ENCODE measurements around the gene OLFM2. TPM values are rescaled to one million over a fixed set of nuclear protein-coding genes. Genes with fewer than 3 reads are reported as not detected.
A peak's percentile ranks its signal among the peaks of the same experiment; 100 is the strongest.

Gene OLFM2
- total RNA-seq (2021) (106 and 115 TPM in 2 replicates), Bru-seq, nascent RNA (percentile 74 among the genes with signal in this experiment), BruChase-seq, experiment 1, labeled RNA remaining after a 2-hour chase (percentile 85 among the genes with signal in this experiment), BruChase-seq, experiment 2, labeled RNA remaining after a 6-hour chase (percentile 95 among the genes with signal in this experiment)
- long read RNA-seq, transcript OLFM2-205 (6 exons, 1,226 nt), result minor isoform, 19 of 193 reads
- long read RNA-seq, transcript OLFM2-201 (6 exons, 2,019 nt), result major isoform, 149 of 193 reads
- long read RNA-seq, partial matches to known transcripts, result 7 of 193 reads
- long read RNA-seq, other reads (novel, unspliced or antisense), result 18 of 193 reads

- ChIA-PET CTCF (interaction anchor here (0.5 to 0.6 kb wide), 3 partner anchors 64 to 1423 kb away, joined by 3 to 6 read pairs (median 4); partner anchors contain the start of gene ZNF414), POLR2A (ENCODE audit: low non-redundant PET) (interaction anchor here (0.6 kb wide), 1 partner anchor 225 kb away, joined by 3 read pairs; no protein-coding TSS in a partner anchor)
- H3K36me3 ChIP-seq (ENCODE audit: insufficient read depth, low read length, poor library complexity, severe bottlenecking), result no peaks in the 10 kb centered on the region
- peak within 1 kb of the TSS; percentile 76 for H3K4me3 ChIP-seq (ENCODE audit: low read depth, low read length, poor library complexity, severe bottlenecking)
- intact Hi-C loops (cut with micrococcal nuclease; ENCODE audit: unreplicated experiment), result no loop called here
- TF ChIP-seq EZH2 (IDR thresholded peaks at IDR 0.05; ENCODE audit: borderline replicate concordance, low read depth, low read length, poor library complexity, severe bottlenecking) (no peak), CTCF (conservative IDR thresholded peaks at IDR 0.05; ENCODE audit: low read depth, low read length) (no peak)
- DNase-seq (ENCODE audit: low spot score), result peak; percentile 80
- H3K27me3 ChIP-seq (replicated peaks; ENCODE audit: insufficient read depth, low read depth, low read length, poor library complexity), result no peaks in the 10 kb centered on the region
- peaks cover 15% of the 10 kb centered on the region for H3K4me1 ChIP-seq (ENCODE audit: insufficient read depth, low read length, poor library complexity, severe bottlenecking)
- H3K9me3 ChIP-seq (ENCODE audit: low read depth, low read length, poor library complexity, severe bottlenecking), result no peaks in the 10 kb centered on the region
- BruUV-seq (replicated peaks), result no TSS peak
- peak within 1 kb of the TSS; percentile 71 for H3K27ac ChIP-seq (ENCODE audit: low read depth, low read length, poor library complexity, severe bottlenecking)
These were observed at the start of gene OLFM2 for GRCh38 chr19:9936326-9937000. TSS of gene OLFM2 (minus strand) at chr19:9936515. CDS start at chr19:9936366, 149 bp downstream.

GRCh38 chr19:9981406-9982260 lies 45.3 kb upstream of the OLFM2 start:
- no peaks in the 10 kb centered on the region for H3K27me3 ChIP-seq (replicated peaks; ENCODE audit: insufficient read depth, low read depth, low read length, poor library complexity)
- TF ChIP-seq EZH2 (IDR thresholded peaks at IDR 0.05; ENCODE audit: borderline replicate concordance, low read depth, low read length, poor library complexity, severe bottlenecking) (no peak), CTCF (conservative IDR thresholded peaks at IDR 0.05; ENCODE audit: low read depth, low read length) (no peak)
- H3K4me3 ChIP-seq (ENCODE audit: low read depth, low read length, poor library complexity, severe bottlenecking), result no peak overlapping the region
- BruUV-seq (replicated peaks), result no TSS peak
- CTCF ChIA-PET, result no interaction called here
- intact Hi-C loops (cut with micrococcal nuclease; ENCODE audit: unreplicated experiment), result no loop called here
- POLR2A ChIA-PET (ENCODE audit: low non-redundant PET), result no interaction called here
- no peaks in the 10 kb centered on the region for H3K9me3 ChIP-seq (ENCODE audit: low read depth, low read length, poor library complexity, severe bottlenecking)
- H3K36me3 ChIP-seq (ENCODE audit: insufficient read depth, low read length, poor library complexity, severe bottlenecking), result no peaks in the 10 kb centered on the region
- peak; percentile 75 for DNase-seq (ENCODE audit: low spot score)
- no peaks in the 10 kb centered on the region for H3K4me1 ChIP-seq (ENCODE audit: insufficient read depth, low read length, poor library complexity, severe bottlenecking)
- peak overlapping the region; percentile 16 for H3K27ac ChIP-seq (ENCODE audit: low read depth, low read length, poor library complexity, severe bottlenecking)

- no peak overlapping the region for H3K4me3 ChIP-seq (ENCODE audit: low read depth, low read length, poor library complexity, severe bottlenecking)
- intact Hi-C loops (cut with micrococcal nuclease; ENCODE audit: unreplicated experiment), result no loop called here
- BruUV-seq (replicated peaks), result no TSS peak
- ChIA-PET POLR2A (ENCODE audit: low non-redundant PET) (no interaction called here), CTCF (no interaction called here)
- DNase-seq (ENCODE audit: low spot score), result no peak
- H3K36me3 ChIP-seq (ENCODE audit: insufficient read depth, low read length, poor library complexity, severe bottlenecking), result no peaks in the 10 kb centered on the region
- H3K4me1 ChIP-seq (ENCODE audit: insufficient read depth, low read length, poor library complexity, severe bottlenecking), result no peaks in the 10 kb centered on the region
- no peaks in the 10 kb centered on the region for H3K9me3 ChIP-seq (ENCODE audit: low read depth, low read length, poor library complexity, severe bottlenecking)
- TF ChIP-seq EZH2 (IDR thresholded peaks at IDR 0.05; ENCODE audit: borderline replicate concordance, low read depth, low read length, poor library complexity, severe bottlenecking), result no peak
- TF ChIP-seq CTCF (conservative IDR thresholded peaks at IDR 0.05; ENCODE audit: low read depth, low read length), result no peak
- no peak overlapping the region for H3K27ac ChIP-seq (ENCODE audit: low read depth, low read length, poor library complexity, severe bottlenecking)
- H3K27me3 ChIP-seq (replicated peaks; ENCODE audit: insufficient read depth, low read depth, low read length, poor library complexity), result no peaks in the 10 kb centered on the region
These were observed 35.8 kb upstream of the OLFM2 start for GRCh38 chr19:9972103-9972502.
